ENCODE measurements around the gene TBC1D14. TPM values are rescaled to one million over a fixed set of nuclear protein-coding genes. Genes with fewer than 3 reads are reported as not detected.

TBC1D14 gene
- total RNA-seq, 4 donors from 2014 or later, result 36.0 to 56.2 (median 41.4) TPM

GRCh38 chr4:7013175-7013574 lies 103.5 kb downstream of the TBC1D14 start:
- TF ChIP-seq POLR2A (IDR thresholded peaks at IDR 0.05), result no peak
- TF ChIP-seq CTCF (IDR thresholded peaks at IDR 0.05 in 4 of 5, conservative IDR thresholded peaks at IDR 0.05 in 1 of 5), result no peak
- Histone ChIP-seq H3K4me3 (no peak overlapping the region), H3K27ac (no peak overlapping the region), H3K4me1 (peaks cover 18 to 25% of the 10 kb centered on the region in 2 donors), H3K9me3 (no peaks in the 10 kb centered on the region), H3K27me3 (no peaks in the 10 kb centered on the region), H3K36me3 (peaks cover 0 to 37% of the 10 kb centered on the region in 2 donors)
- ATAC-seq (no peak), DNase-seq (no peak)
- intact Hi-C loops (cut with DNase I; ENCODE audit: low total_unique reads), result no loop called here
- in situ Hi-C loops (cut with MboI; ENCODE audit: low sequenced_read_pairs in 4 of 4), result no loop called here

GRCh38 chr4:7014815-7015214 lies 105.2 kb downstream of the TBC1D14 start:
- ATAC-seq (no peak), DNase-seq (no peak)
- H3K36me3 ChIP-seq, result peaks cover 0 to 37% of the 10 kb centered on the region in 2 donors
- H3K4me3 ChIP-seq, result no peak overlapping the region
- H3K27ac ChIP-seq, result no peak overlapping the region
- no peaks in the 10 kb centered on the region for H3K27me3 ChIP-seq
- no peak for TF ChIP-seq CTCF (IDR thresholded peaks at IDR 0.05 in 4 of 5, conservative IDR thresholded peaks at IDR 0.05 in 1 of 5)
- TF ChIP-seq POLR2A (IDR thresholded peaks at IDR 0.05), result no peak
- peaks cover 6 to 10% of the 10 kb centered on the region in 2 donors for H3K4me1 ChIP-seq
- intact Hi-C loops (cut with DNase I; ENCODE audit: low total_unique reads) (no loop called here), in situ Hi-C loops (cut with MboI; ENCODE audit: low sequenced_read_pairs in 4 of 4) (no loop called here)
- H3K9me3 ChIP-seq, result no peaks in the 10 kb centered on the region

GRCh38 chr4:7015383-7016035 lies 105.9 kb downstream of the TBC1D14 start:
- in situ Hi-C loops (cut with MboI; ENCODE audit: low sequenced_read_pairs in 4 of 4) (no loop called here), intact Hi-C loops (cut with DNase I; ENCODE audit: low total_unique reads) (no loop called here)
- H3K4me1 ChIP-seq, result peaks cover 0 to 3% of the 10 kb centered on the region in 2 donors
- no peak overlapping the region for H3K27ac ChIP-seq
- no peaks in the 10 kb centered on the region for H3K9me3 ChIP-seq
- H3K27me3 ChIP-seq, result no peaks in the 10 kb centered on the region
- TF ChIP-seq POLR2A (IDR thresholded peaks at IDR 0.05) (no peak), CTCF (IDR thresholded peaks at IDR 0.05 in 4 of 5, conservative IDR thresholded peaks at IDR 0.05 in 1 of 5) (no peak)
- H3K36me3 ChIP-seq, result peaks cover 0 to 37% of the 10 kb centered on the region in 2 donors
- ATAC-seq, result no peak
- H3K4me3 ChIP-seq, result no peak overlapping the region
- DNase-seq, result no peak

GRCh38 chr4:7016086-7016485 lies 106.5 kb downstream of the TBC1D14 start:
- no peaks in the 10 kb centered on the region for H3K9me3 ChIP-seq
- in situ Hi-C loops (cut with MboI; ENCODE audit: low sequenced_read_pairs in 4 of 4) (no loop called here), intact Hi-C loops (cut with DNase I; ENCODE audit: low total_unique reads) (no loop called here)
- ATAC-seq (no peak), DNase-seq (no peak)
- H3K4me1 ChIP-seq, result no peaks in the 10 kb centered on the region
- no peak overlapping the region for H3K4me3 ChIP-seq
- peaks cover 0 to 37% of the 10 kb centered on the region in 2 donors for H3K36me3 ChIP-seq
- H3K27ac ChIP-seq, result no peak overlapping the region
- no peaks in the 10 kb centered on the region for H3K27me3 ChIP-seq
- TF ChIP-seq CTCF (IDR thresholded peaks at IDR 0.05 in 4 of 5, conservative IDR thresholded peaks at IDR 0.05 in 1 of 5) (no peak), POLR2A (IDR thresholded peaks at IDR 0.05) (no peak)

- no peak for TF ChIP-seq CTCF (IDR thresholded peaks at IDR 0.05 in 4 of 5, conservative IDR thresholded peaks at IDR 0.05 in 1 of 5)
- no peak for TF ChIP-seq POLR2A (IDR thresholded peaks at IDR 0.05)
- in situ Hi-C loops (cut with MboI; ENCODE audit: low sequenced_read_pairs in 4 of 4), result no loop called here
- Histone ChIP-seq H3K9me3 (no peaks in the 10 kb centered on the region), H3K27ac (no peak overlapping the region), H3K27me3 (no peaks in the 10 kb centered on the region), H3K4me3 (no peak overlapping the region), H3K4me1 (no peaks in the 10 kb centered on the region), H3K36me3 (peaks cover 0 to 37% of the 10 kb centered on the region in 2 donors)
- intact Hi-C loops (cut with DNase I; ENCODE audit: low total_unique reads), result no loop called here
- DNase-seq (no peak), ATAC-seq (no peak)
Measured at GRCh38 chr4:7016512-7016911, 106.9 kb downstream of the TBC1D14 start.

Measured in gastrocnemius medialis (tissue), 4 donors.